Heart right ventricle (tissue), 16 donors: ENCODE measurements around the gene SLC16A3. TPM values are rescaled to one million over a fixed set of nuclear protein-coding genes. Genes with fewer than 3 reads are reported as not detected.

Experiments
- ATAC-seq, 8 donors: fragments of 200-7000 bp; cut with Tn5 transposase; one replicate each; pipeline ENCODE4 v1.9.1; 2020; ENCODE audit warnings: mild to moderate bottlenecking in 8 of 8, moderate library complexity in 8 of 8, moderate number of reproducible peaks in 1 of 8
- DNase-seq, 2 donors: peaks; one replicate each; pipeline ENCODE4 v3.0.0-alpha.2; 2020
- H3K27ac ChIP-seq, 10 donors: fragments of 200-600 bp; sonication (generic) in 2 of 10; one replicate each; pipeline versions ENCODE4 v1.5.0 to v1.8.0; 2020 to 2022; ENCODE audit warnings: mild to moderate bottlenecking in 3 of 10
- H3K27me3 ChIP-seq, 7 donors: fragments of 200-600 bp; one replicate each; pipeline ENCODE4 v1.8.0; 2021 to 2022; ENCODE audit warnings: mild to moderate bottlenecking in 2 of 7
- H3K36me3 ChIP-seq, 9 donors: fragments of 200-600 bp; sonication (generic) in 1 of 9; one replicate each; pipeline versions ENCODE4 v1.5.0 to v1.8.0; 2020 to 2022; ENCODE audit warnings: mild to moderate bottlenecking in 2 of 9
- H3K4me1 ChIP-seq, 9 donors: fragments of 200-600 bp; sonication (generic) in 1 of 9; one replicate each; pipeline versions ENCODE4 v1.5.0 to v1.8.0; 2020 to 2022; ENCODE audit warnings: mild to moderate bottlenecking in 4 of 9
- H3K4me3 ChIP-seq, 10 donors: fragments of 200-600 bp; sonication (generic) in 2 of 10; one replicate each; pipeline versions ENCODE4 v1.5.0 to v1.8.0; 2020 to 2022; ENCODE audit warnings: mild to moderate bottlenecking in 7 of 10, moderate library complexity in 2 of 10
- H3K9me3 ChIP-seq, 11 donors: fragments of 200-600 bp in 10 of 11; sonication (generic) in 2 of 11; one replicate each; pipeline versions ENCODE4 v1.5.0 to v1.8.0; 2013 to 2022; ENCODE audit warnings: mild to moderate bottlenecking in 2 of 11, control low read depth in 1 of 11, moderate library complexity in 1 of 11
- WGBS, 2 donors: extraction: QIAGEN DNeasy Blood & Tissue Kit; methylation state at CpG; one replicate each; pipeline ENCODE4 v1.1.7; 2013; ENCODE audit warnings: inconsistent platforms in 1 of 2; 5-methylcytosine and 5-hydroxymethylcytosine counted together
- intact Hi-C, 10 donors: fragments of 100-400 bp; cut with DNase I; formaldehyde crosslinking; loops; one replicate each; pipeline versions ENCODE4 v1.11.1 to v1.14.2; 2022
- polyA plus RNA-seq, 2 donors: library from polyadenylated mRNA; stranded (reverse); fragments of 200-250 nt; gene quantifications; one replicate each; pipeline ENCODE4 v1.2.3, GENCODE V29; 2013
- total RNA-seq, 10 donors: library from RNA; stranded (reverse); fragmentation: NEBNext Ultra II Directional in 3 of 10; extraction: Animal tissue kit (Norgen Biotek cat#: 25700) in 3 of 10; gene quantifications; one replicate each; pipeline versions ENCODE4 v1.2.1 to v1.2.4, GENCODE V29; 2021 to 2023
- TF ChIP-seq, protein P1 (sequence below), 9 donors: fragments of 200-600 bp; sonication (generic) in 2 of 9; IDR thresholded peaks; one replicate each; pipeline versions ENCODE4 v1.5.0 to v1.8.0; 2021 to 2022; ENCODE audit warnings: antibody characterized with exemption in 9 of 9, mild to moderate bottlenecking in 5 of 9, moderate library complexity in 1 of 9
- donor health status: Arrhythmogenic right ventricular cardiomyopathy.
- donor health status: ischemic (EF 13 %, LVEDD 7.1; RV severe dilation, severe dysfunction).
- donor health status: healthy with polysubstance abuse.
- donor health status: DM: no; HTN: yes; CAD: no.
- donor health status: DM: no; HTN: no; CAD: no.
- donor health status: ischemic (EF 25% LVEDD 6.9; RV normal size, moderate dysfunction).
- donor health status: ischemic (EF 25% LVEDD 5.7; RV mildly dilated, moderate dysfunction).
- donor health status: healthy.
- donor health status: DM: yes; HTN: yes; CAD: no.
- donor health status: Ischemic cardiomyopathy.
- donor health status: ischemic (EF 35%, LVEDD 5.7; RV mildly dilated, moderate dysfunction).
- donor health status: nonischemic (EF 11% LVEDD 7.7; RV severe dilation, severe dysfunction).
- donor health status: DM: yes; HTN: yes; CAD: no.
- donor health status: PGD.
- donor health status: ischemic (EF 29% LVEDD 5.4; RV normal size, mild dysfunction).
- donor health status: nonischemic (EF 23%, LVEDD 6.1; RV moderate dilation, normal function).

Gene SLC16A3
- total and polyA plus RNA-seq, 12 donors: 4.8 to 65.3 (median 10.1) TPM

DNA sequence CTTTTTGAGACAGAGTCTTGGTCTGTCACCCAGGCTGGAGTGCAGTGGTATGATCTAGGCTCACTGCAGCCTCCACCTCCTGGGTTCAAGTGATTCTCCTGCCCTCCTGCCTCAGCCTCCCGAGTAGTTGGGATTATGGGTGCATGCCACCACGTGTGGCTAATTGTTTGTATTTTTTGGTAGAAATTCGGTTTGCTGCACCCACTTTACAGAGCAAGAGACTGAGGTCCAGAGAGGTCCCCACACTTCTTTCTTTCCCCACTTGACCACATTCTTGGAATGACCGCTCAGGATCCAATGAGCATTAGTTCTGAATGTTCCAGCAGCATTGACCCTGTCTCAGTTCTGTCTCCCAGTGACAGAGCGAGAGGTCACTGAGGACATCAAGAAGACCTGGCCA is 5.3 kb upstream of the SLC16A3 start:
- WGBS, 2 donors: 81 to 88% methylated on average over 5 of the region's 5 CpGs
- intact Hi-C loops: no loop called here

DNA sequence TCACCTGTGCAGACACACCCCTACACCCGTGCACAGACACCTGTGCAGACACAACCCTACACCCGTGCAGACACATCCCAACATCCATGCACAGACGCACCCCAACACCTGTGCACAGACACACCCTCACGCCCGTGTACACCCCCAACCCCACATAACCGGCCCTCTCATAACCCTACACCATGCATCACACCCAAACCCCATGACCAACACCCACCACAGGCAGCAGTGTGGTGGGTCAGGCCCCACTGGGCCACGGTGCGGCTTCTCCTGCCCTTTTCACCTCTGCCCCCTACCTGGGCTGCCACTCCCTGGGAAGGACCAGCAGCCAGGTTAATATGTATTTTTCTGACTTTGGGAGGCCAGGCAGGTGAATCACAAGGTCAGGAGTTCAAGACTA is 4.2 kb upstream of the SLC16A3 start:
- WGBS, 2 donors: 84 to 91% methylated on average over 8 of the region's 8 CpGs

More for the DNA sequence above, 5.3 kb upstream of the SLC16A3 start:
- ATAC-seq (no peak), DNase-seq (no peak)
- no peak overlapping the region for H3K4me3 ChIP-seq
- TF ChIP-seq, protein P1, sequence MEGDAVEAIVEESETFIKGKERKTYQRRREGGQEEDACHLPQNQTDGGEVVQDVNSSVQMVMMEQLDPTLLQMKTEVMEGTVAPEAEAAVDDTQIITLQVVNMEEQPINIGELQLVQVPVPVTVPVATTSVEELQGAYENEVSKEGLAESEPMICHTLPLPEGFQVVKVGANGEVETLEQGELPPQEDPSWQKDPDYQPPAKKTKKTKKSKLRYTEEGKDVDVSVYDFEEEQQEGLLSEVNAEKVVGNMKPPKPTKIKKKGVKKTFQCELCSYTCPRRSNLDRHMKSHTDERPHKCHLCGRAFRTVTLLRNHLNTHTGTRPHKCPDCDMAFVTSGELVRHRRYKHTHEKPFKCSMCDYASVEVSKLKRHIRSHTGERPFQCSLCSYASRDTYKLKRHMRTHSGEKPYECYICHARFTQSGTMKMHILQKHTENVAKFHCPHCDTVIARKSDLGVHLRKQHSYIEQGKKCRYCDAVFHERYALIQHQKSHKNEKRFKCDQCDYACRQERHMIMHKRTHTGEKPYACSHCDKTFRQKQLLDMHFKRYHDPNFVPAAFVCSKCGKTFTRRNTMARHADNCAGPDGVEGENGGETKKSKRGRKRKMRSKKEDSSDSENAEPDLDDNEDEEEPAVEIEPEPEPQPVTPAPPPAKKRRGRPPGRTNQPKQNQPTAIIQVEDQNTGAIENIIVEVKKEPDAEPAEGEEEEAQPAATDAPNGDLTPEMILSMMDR (IDR thresholded peaks at IDR 0.05): no peak
- no peaks in the 10 kb centered on the region for H3K27me3 ChIP-seq
- no peak overlapping the region for H3K27ac ChIP-seq
- H3K4me1 ChIP-seq: peaks cover 0 to 40% (median 25%) of the 10 kb centered on the region in 9 donors
- H3K9me3 ChIP-seq: no peaks in the 10 kb centered on the region
- no peaks in the 10 kb centered on the region for H3K36me3 ChIP-seq

DNA sequence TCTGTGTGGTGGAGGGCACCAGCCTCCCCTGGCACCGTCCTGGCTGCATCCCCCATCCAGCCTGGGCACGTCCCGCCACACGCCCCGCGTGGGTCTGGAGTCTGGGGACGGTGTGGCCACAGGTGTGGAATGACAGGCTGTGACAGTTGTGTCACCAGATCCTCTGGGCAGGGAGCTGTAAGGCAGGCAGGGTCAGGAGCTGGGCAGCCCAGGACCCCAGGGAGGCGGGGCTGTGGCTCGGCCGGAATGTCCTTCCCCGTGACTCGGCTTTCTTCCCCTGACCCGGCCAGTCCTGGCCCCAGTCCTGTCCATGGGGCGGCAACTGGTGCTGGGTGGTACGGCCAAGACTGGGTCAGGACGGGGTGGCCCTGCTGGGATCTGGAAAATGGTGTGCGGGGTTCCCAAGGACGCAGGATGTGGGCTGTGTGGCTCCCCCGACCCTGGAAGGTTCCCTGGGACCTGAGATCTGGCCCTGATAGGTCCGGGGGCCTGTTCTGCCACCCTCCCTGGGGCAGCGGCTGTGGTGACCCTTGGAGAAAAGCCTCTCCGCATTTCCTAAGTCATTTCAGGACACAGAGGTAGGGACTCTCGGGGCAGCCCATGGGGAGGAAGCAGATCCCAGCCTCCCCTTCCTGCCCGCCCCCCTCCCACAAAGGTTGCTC is 3.3 kb upstream of the SLC16A3 start:
- DNase-seq (peak in 1 of 2 donors; percentile 21), ATAC-seq (peak in 3 of 8 donors; percentile 3 to 28 (median 8))
- H3K4me1 ChIP-seq: peaks cover 4 to 47% (median 39%) of the 10 kb centered on the region in 9 donors
- no peaks in the 10 kb centered on the region for H3K9me3 ChIP-seq
- TF ChIP-seq, protein P1 (IDR thresholded peaks at IDR 0.05): no peak
- H3K36me3 ChIP-seq: no peaks in the 10 kb centered on the region
- intact Hi-C loops: no loop called here
- no peaks in the 10 kb centered on the region for H3K27me3 ChIP-seq
- no peak overlapping the region for H3K4me3 ChIP-seq
- 51 to 59% methylated on average over 24 of the region's 24 CpGs for WGBS, 2 donors
- H3K27ac ChIP-seq: peak overlapping the region in 5 of 10 donors; percentile 0 to 64 (median 53)

More for the DNA sequence above, 4.2 kb upstream of the SLC16A3 start:
- TF ChIP-seq, protein P1 (IDR thresholded peaks at IDR 0.05): no peak
- Histone ChIP-seq H3K9me3 (no peaks in the 10 kb centered on the region), H3K4me1 (peaks cover 4 to 39% (median 31%) of the 10 kb centered on the region in 9 donors), H3K4me3 (no peak overlapping the region), H3K36me3 (no peaks in the 10 kb centered on the region), H3K27ac (no peak overlapping the region), H3K27me3 (no peaks in the 10 kb centered on the region)
- intact Hi-C loops: no loop called here
- DNase-seq: no peak
- no peak for ATAC-seq

DNA sequence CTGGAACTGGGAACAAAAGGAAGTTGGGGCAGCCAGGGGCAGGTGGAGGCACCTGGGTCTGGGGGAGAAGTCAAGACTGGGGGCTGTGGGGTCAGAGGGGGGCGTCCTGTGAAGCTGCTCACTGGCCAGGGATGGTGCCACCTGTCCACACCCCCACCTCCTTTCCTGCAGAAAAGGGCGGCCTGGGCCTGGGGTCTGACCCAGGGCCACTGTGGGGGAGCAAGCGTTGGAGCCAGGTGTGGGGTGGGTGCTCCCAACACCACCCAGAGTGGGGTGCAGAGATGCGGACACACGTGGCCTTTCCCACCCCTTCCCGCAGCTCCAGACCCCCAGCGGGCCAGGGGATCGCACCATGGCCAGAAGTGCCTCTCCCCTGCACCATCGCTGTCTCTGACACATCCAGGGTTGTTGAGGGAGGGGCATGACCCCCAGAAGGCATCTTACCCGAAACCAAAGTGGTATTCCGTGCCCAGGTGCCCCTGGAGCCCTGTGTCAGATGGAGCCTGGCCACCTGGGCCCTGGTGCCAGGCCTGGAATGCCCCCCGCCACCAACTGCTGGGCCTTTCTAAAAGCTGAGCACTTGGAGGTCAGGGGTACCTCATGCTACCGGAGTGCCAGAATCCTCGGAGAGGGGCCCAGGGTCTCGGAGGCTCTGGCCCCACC is 2.6 kb upstream of the SLC16A3 start:
- H3K4me1 ChIP-seq: peaks cover 4 to 53% (median 44%) of the 10 kb centered on the region in 9 donors
- peak overlapping the region in 4 of 10 donors; percentile 6 to 58 (median 48) for H3K27ac ChIP-seq
- ATAC-seq (no peak), DNase-seq (no peak)
- H3K4me3 ChIP-seq: no peak overlapping the region
- TF ChIP-seq, protein P1 (IDR thresholded peaks at IDR 0.05): no peak
- intact Hi-C loops: no loop called here
- no peaks in the 10 kb centered on the region for H3K36me3 ChIP-seq
- no peaks in the 10 kb centered on the region for H3K27me3 ChIP-seq
- 85 to 90% methylated on average over 14 to 15 of the region's 15 CpGs for WGBS, 2 donors
- no peaks in the 10 kb centered on the region for H3K9me3 ChIP-seq
